Osteocyte (in vitro differentiated cells): Measurements from ENCODE around the gene EXOC4. TPM values are rescaled to one million over a fixed set of nuclear protein-coding genes. Genes with fewer than 3 reads are reported as not detected.

Source experiments
- DNase-seq: peaks from one replicate; pipeline ENCODE4 v3.0.0; 2021; ENCODE audit warnings: mixed read lengths; ENCODE audit not compliant: unreplicated experiment; ENCODE audit errors: extremely low spot score
- H3K27ac Mint-ChIP-seq: one replicate; pipeline ENCODE4 v1.8.0; 2021; ENCODE audit warnings: mild to moderate bottlenecking, mixed read lengths; ENCODE audit not compliant: unreplicated experiment
- H3K27me3 Mint-ChIP-seq: one replicate; pipeline ENCODE4 v1.8.0; 2021; ENCODE audit warnings: mixed read lengths; ENCODE audit not compliant: unreplicated experiment
- H3K36me3 Mint-ChIP-seq: one replicate; pipeline ENCODE4 v1.8.0; 2021; ENCODE audit warnings: mixed read lengths; ENCODE audit not compliant: unreplicated experiment
- H3K4me1 Mint-ChIP-seq: one replicate; pipeline ENCODE4 v1.8.0; 2021; ENCODE audit warnings: mixed read lengths; ENCODE audit not compliant: unreplicated experiment
- H3K4me3 Mint-ChIP-seq: one replicate; pipeline ENCODE4 v1.8.0; 2021; ENCODE audit warnings: mild to moderate bottlenecking, moderate library complexity, mixed read lengths; ENCODE audit not compliant: unreplicated experiment
- H3K9me3 Mint-ChIP-seq: one replicate; pipeline ENCODE4 v1.8.0; 2021; ENCODE audit warnings: mixed read lengths; ENCODE audit not compliant: unreplicated experiment
- CTCF ChIP-seq: fragments of 200-600 bp; sonication (generic); IDR thresholded peaks from 2 replicates; pipeline ENCODE4 v1.5.0; 2021; ENCODE audit warnings: antibody characterized with exemption, mild to moderate bottlenecking, moderate library complexity
- total RNA-seq: library from RNA; stranded (reverse); gene quantifications from 2 replicates; pipeline ENCODE4 v1.2.1, GENCODE V29; 2021

Gene EXOC4
- total RNA-seq, 1 donor from 2014 or later = 99.9 TPM

- Mint-ChIP-seq H3K36me3 (peaks cover 17% of the 10 kb centered on the region), H3K27ac (no peak overlapping the region), H3K4me1 (peaks cover 4% of the 10 kb centered on the region), H3K9me3 (peaks cover 13% of the 10 kb centered on the region), H3K27me3 (no peaks in the 10 kb centered on the region), H3K4me3 (no peak overlapping the region)
- no peak for TF ChIP-seq CTCF
- no peak for DNase-seq
Measured at GRCh38 chr7:133478591-133479135, 225.8 kb downstream of the EXOC4 start.

DNA sequence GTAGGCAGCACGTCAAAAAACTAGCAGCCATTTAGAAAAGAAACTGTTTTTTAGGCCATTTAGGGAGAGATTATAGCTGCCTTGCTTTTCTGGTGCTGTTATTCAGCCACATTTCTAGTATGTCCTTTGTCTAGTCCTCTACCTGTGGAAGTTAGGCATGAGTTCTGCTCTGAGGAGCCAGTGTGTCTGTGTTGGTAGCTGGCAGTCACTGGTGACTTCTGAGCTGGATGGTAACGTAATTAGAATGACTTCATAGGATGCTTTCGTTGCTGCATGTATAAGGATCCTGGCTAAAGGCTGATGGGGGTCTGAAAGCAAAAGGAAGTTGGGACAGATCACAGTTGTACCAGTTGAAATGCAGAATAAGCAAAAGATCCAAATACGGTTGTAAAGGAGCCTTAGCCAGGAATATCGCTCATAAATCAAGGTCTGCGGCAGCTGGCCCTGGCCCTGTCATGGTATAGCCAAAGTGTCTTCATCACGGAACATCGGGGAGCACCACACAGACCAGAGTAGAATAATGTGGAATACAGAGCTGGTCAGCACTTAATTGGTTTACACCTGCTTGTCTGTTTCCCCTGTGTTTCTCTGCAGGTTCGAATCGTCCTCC lies 226.7 kb downstream of the EXOC4 start:
- no peak overlapping the region for H3K27ac Mint-ChIP-seq
- DNase-seq = no peak
- H3K27me3 Mint-ChIP-seq = no peaks in the 10 kb centered on the region
- peaks cover 4% of the 10 kb centered on the region for H3K4me1 Mint-ChIP-seq
- TF ChIP-seq CTCF = no peak
- no peak overlapping the region for H3K4me3 Mint-ChIP-seq
- peaks cover 23% of the 10 kb centered on the region for H3K36me3 Mint-ChIP-seq
- peaks cover 13% of the 10 kb centered on the region for H3K9me3 Mint-ChIP-seq

DNA sequence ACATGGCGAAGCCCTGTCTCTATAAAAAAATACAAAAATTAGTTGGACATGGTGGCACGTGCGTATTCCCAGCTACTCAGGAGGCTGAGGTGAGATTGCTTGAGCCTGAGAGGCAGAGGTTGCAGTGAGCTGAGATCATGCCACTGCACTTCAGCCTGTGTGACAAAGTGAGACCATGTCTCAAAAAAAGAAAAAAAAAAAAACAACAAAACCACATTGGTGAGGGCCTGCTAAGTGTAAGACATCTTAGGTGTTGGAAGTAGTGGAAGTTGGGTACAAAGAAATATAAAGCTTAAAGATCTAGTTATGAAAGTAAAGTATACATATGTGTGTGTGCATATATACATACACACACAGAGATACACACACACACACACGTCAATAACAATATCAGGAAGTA lies 228.0 kb downstream of the EXOC4 start:
- no peaks in the 10 kb centered on the region for H3K27me3 Mint-ChIP-seq
- H3K4me1 Mint-ChIP-seq = peaks cover 4% of the 10 kb centered on the region

DNA sequence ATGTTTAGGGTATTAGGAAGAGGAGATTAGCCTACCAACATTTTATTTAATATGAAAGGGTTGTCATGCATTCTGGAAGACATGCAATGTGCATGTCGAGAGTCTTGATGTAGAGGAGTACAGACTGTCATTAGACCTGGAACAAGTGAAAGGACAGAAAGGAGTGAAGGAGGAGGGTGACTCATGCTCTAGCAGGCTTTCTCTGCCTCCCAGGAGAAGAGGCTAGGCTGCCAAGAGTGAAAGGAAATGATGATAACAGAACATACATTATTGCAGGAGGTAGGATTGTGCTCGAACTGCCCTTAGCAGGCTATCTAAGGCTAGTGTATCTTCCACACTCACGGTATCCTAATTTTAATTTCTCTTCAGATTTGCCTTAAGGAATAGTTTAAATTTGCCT lies 228.8 kb downstream of the EXOC4 start:
- no peak for DNase-seq
- TF ChIP-seq CTCF = no peak
- peaks cover 8% of the 10 kb centered on the region for H3K9me3 Mint-ChIP-seq

More for the DNA sequence above, 228.0 kb downstream of the EXOC4 start:
- Mint-ChIP-seq H3K4me3 (no peak overlapping the region), H3K9me3 (peaks cover 13% of the 10 kb centered on the region), H3K27ac (no peak overlapping the region), H3K36me3 (peaks cover 26% of the 10 kb centered on the region)
- no peak for DNase-seq
- TF ChIP-seq CTCF = no peak

GRCh38 chr7:133482599-133482998 lies 229.7 kb downstream of the EXOC4 start:
- no peak overlapping the region for H3K27ac Mint-ChIP-seq
- no peak for DNase-seq
- H3K9me3 Mint-ChIP-seq = no peaks in the 10 kb centered on the region
- peaks cover 4% of the 10 kb centered on the region for H3K4me1 Mint-ChIP-seq
- no peak overlapping the region for H3K4me3 Mint-ChIP-seq
- TF ChIP-seq CTCF = no peak
- peaks cover 15% of the 10 kb centered on the region for H3K36me3 Mint-ChIP-seq
- H3K27me3 Mint-ChIP-seq = no peaks in the 10 kb centered on the region

More for the DNA sequence above, 228.8 kb downstream of the EXOC4 start:
- Mint-ChIP-seq H3K36me3 (peaks cover 19% of the 10 kb centered on the region), H3K27me3 (no peaks in the 10 kb centered on the region), H3K4me1 (peaks cover 4% of the 10 kb centered on the region), H3K27ac (no peak overlapping the region), H3K4me3 (no peak overlapping the region)
